SK-N-SH (cell line): ENCODE data around the gene OR2L2. TPM values are rescaled to one million over a fixed set of nuclear protein-coding genes. Genes with fewer than 3 reads are reported as not detected.

Experiments used
- CTCF ChIA-PET: fragments of 300-600, 350-600 bp; formaldehyde crosslinking; extraction: SDS; loops from one replicate; lab custom pipeline; 2021; lab: Yijun Ruan, JAX
- POLR2A ChIA-PET: fragments of 350-600 bp; sonication (Branson Sonifier 250); formaldehyde crosslinking; extraction: SDS; loops from one replicate; lab custom pipeline; 2020; ENCODE audit warnings: antibody characterized with exemption, inconsistent platforms; lab: Yijun Ruan, JAX
- DNase-seq: peaks from one replicate; pipeline ENCODE4 v3.0.0; 2012
- H2AFZ ChIP-seq: fragments of 200-600 bp; sonication (generic); 2 replicates; pipeline ENCODE4 v1.8.1; 2016; ENCODE audit warnings: antibody characterized with exemption, mild to moderate bottlenecking, low read depth
- H3F3A ChIP-seq: fragments of 200-600 bp; sonication (generic); replicated peaks from 2 replicates; pipeline ENCODE3; 2016; ENCODE audit warnings: antibody characterized with exemption, mild to moderate bottlenecking; ENCODE audit not compliant: insufficient read depth
- H3K27ac ChIP-seq, 2 experiments: fragments of 200-500 bp in 1 of 2; fragments of 200-600 bp in 1 of 2; sonication (Bioruptor generic) in 1 of 2; sonication (generic), shearing (Covaris generic) in 1 of 2; 2 replicates each; pipeline versions ENCODE4 v1.5.1 to v1.6.1; 2014 to 2016; ENCODE audit warnings: low read depth in 2 of 2, inconsistent platforms in 1 of 2, low read length in 1 of 2, mild to moderate bottlenecking in 1 of 2, mixed read lengths in 1 of 2
- H3K27me3 ChIP-seq: fragments of 200-600 bp; sonication (generic), shearing (Covaris generic); 2 replicates; pipeline ENCODE4 v1.6.1; 2016; ENCODE audit warnings: mixed run types; ENCODE audit not compliant: insufficient read depth
- H3K36me3 ChIP-seq, 2 experiments: fragments of 200-500 bp in 1 of 2; fragments of 200-600 bp in 1 of 2; sonication (Bioruptor generic) in 1 of 2; sonication (generic) in 1 of 2; replicated peaks in 1 of 2; 2 replicates each; pipeline versions ENCODE3 to v1.5.1; 2014 to 2016; ENCODE audit warnings: low read length in 1 of 2, mild to moderate bottlenecking in 1 of 2; ENCODE audit not compliant: insufficient read depth in 2 of 2, control insufficient read depth in 1 of 2
- H3K4me1 ChIP-seq, 2 experiments: fragments of 200-500 bp in 1 of 2; fragments of 200-600 bp in 1 of 2; sonication (Bioruptor generic) in 1 of 2; sonication (generic), shearing (Covaris generic) in 1 of 2; 2 replicates each; pipeline versions ENCODE4 v1.5.1 to v1.6.1; 2014 to 2016; ENCODE audit warnings: low read depth in 1 of 2, low read length in 1 of 2, mixed run types in 1 of 2; ENCODE audit not compliant: insufficient read depth in 2 of 2, control insufficient read depth in 1 of 2
- H3K4me2 ChIP-seq: fragments of 200-600 bp; sonication (generic), shearing (Covaris generic); 2 replicates; pipeline ENCODE4 v1.6.1; 2017; ENCODE audit warnings: mixed run types
- H3K4me3 ChIP-seq, 2 experiments: fragments of 200-500 bp in 1 of 2; fragments of 200-600 bp in 1 of 2; sonication (Bioruptor generic) in 1 of 2; sonication (generic), shearing (Covaris generic) in 1 of 2; 2 replicates each; pipeline versions ENCODE4 v1.5.1 to v1.8.1; 2014 to 2016; ENCODE audit warnings: low read depth in 2 of 2, inconsistent platforms in 1 of 2, low read length in 1 of 2, mild to moderate bottlenecking in 1 of 2, mixed read lengths in 1 of 2, moderate library complexity in 1 of 2
- H3K79me2 ChIP-seq: fragments of 200-600 bp; sonication (generic); 2 replicates; pipeline ENCODE4 v1.8.1; 2017; ENCODE audit warnings: mild to moderate bottlenecking; ENCODE audit not compliant: insufficient read depth
- H3K9ac ChIP-seq: fragments of 200-600 bp; sonication (generic); 2 replicates; pipeline ENCODE4 v1.6.1; 2017; ENCODE audit warnings: mixed run types
- H3K9me2 ChIP-seq: fragments of 200-600 bp; sonication (generic); 2 replicates; pipeline ENCODE4 v1.6.1; 2017; ENCODE audit warnings: mixed run types
- H3K9me3 ChIP-seq: fragments of 200-600 bp; sonication (generic); 2 replicates; pipeline ENCODE4 v1.6.1; 2017; ENCODE audit warnings: mixed run types, mild to moderate bottlenecking, moderate library complexity
- H4K20me1 ChIP-seq: fragments of 200-600 bp; sonication (generic); 2 replicates; pipeline ENCODE4 v1.6.1; 2017; ENCODE audit warnings: mild to moderate bottlenecking, mixed run types; ENCODE audit not compliant: insufficient read depth
- ELF1 ChIP-seq: IDR thresholded peaks from 2 replicates; pipeline ENCODE4 v1.4.0; 2012
- EP300 ChIP-seq, 2 experiments: IDR thresholded peaks; 2 replicates each; pipeline versions ENCODE4 v1.4.0 to v1.6.1; 2012; ENCODE audit warnings: borderline replicate concordance in 1 of 2, low read depth in 1 of 2, low read length in 1 of 2
- EZH2phosphoT487 ChIP-seq: fragments of 200-600 bp; sonication (generic); IDR thresholded peaks from 2 replicates; pipeline ENCODE4 v1.6.1; 2017; ENCODE audit warnings: low read depth, mixed run types, mild to moderate bottlenecking, antibody characterized with exemption, moderate library complexity, borderline replicate concordance
- FOXM1 ChIP-seq: IDR thresholded peaks from 2 replicates; pipeline ENCODE4 v1.4.0; 2012; ENCODE audit warnings: low read depth, mild to moderate bottlenecking
- GABPA ChIP-seq: IDR thresholded peaks from 2 replicates; pipeline ENCODE4 v1.4.0; 2012; ENCODE audit warnings: low read depth, mild to moderate bottlenecking
- GATA2 ChIP-seq: sonication (generic); formaldehyde crosslinking; IDR thresholded peaks from 2 replicates; pipeline ENCODE4 v1.5.0; 2020; ENCODE audit warnings: mild to moderate bottlenecking, missing genetic modification reagents
- NFIC ChIP-seq: IDR thresholded peaks from 2 replicates; pipeline ENCODE4 v1.4.0; 2012; ENCODE audit warnings: borderline replicate concordance
- RFX5 ChIP-seq: IDR thresholded peaks from 2 replicates; pipeline ENCODE4 v1.6.1; 2012; ENCODE audit warnings: mild to moderate bottlenecking, improper control_type of control experiment, low read length
- RXRA ChIP-seq: IDR thresholded peaks from 2 replicates; pipeline ENCODE4 v1.4.0; 2012; ENCODE audit warnings: low read depth, mild to moderate bottlenecking, borderline replicate concordance
- SIN3A ChIP-seq: IDR thresholded peaks from 2 replicates; pipeline ENCODE4 v1.6.1; 2012; ENCODE audit warnings: low read depth, mild to moderate bottlenecking, low read length, moderate library complexity, borderline replicate concordance
- TAF1 ChIP-seq: IDR thresholded peaks from 2 replicates; pipeline ENCODE4 v1.6.1; 2012; ENCODE audit warnings: low read depth, mild to moderate bottlenecking, low read length, moderate library complexity, borderline replicate concordance
- TCF12 ChIP-seq: IDR thresholded peaks from 2 replicates; pipeline ENCODE4 v1.4.0; 2012
- WGBS: methylation state at CpG from one replicate; pipeline ENCODE4 v1.1.6; 2017; ENCODE audit warnings: low lambda C conversion rate; 5-methylcytosine and 5-hydroxymethylcytosine counted together
- polyA plus RNA-seq, 3 experiments: library from polyadenylated mRNA; depleted of rRNA; stranded (reverse); fragments of >200 nt; gene quantifications; 2 replicates each; pipeline ENCODE4 v1.2.3, GENCODE V29; 2012
- TF ChIP-seq, protein P1 (sequence below): IDR thresholded peaks from 2 replicates; pipeline ENCODE4 v1.4.0; 2012; ENCODE audit warnings: low read depth
- TF ChIP-seq, protein P2 (sequence below): fragments of 150-350 bp; IDR thresholded peaks from 2 replicates; pipeline ENCODE4 v1.6.1; 2017; ENCODE audit warnings: antibody characterized with exemption, low read length, low read depth, borderline replicate concordance
- TF ChIP-seq, protein P3 (sequence below): IDR thresholded peaks from 2 replicates; pipeline ENCODE4 v1.4.0; 2012; ENCODE audit warnings: low read depth, borderline replicate concordance
- TF ChIP-seq, protein P4 (sequence below): IDR thresholded peaks from 2 replicates; pipeline ENCODE4 v1.6.1; 2012; ENCODE audit warnings: mild to moderate bottlenecking, low read depth, low read length, moderate library complexity

OR2L2 gene
- polyA plus RNA-seq, 1 of the 3 experiments (the other 2 are of a cell fraction), result 0.08 TPM

DNA sequence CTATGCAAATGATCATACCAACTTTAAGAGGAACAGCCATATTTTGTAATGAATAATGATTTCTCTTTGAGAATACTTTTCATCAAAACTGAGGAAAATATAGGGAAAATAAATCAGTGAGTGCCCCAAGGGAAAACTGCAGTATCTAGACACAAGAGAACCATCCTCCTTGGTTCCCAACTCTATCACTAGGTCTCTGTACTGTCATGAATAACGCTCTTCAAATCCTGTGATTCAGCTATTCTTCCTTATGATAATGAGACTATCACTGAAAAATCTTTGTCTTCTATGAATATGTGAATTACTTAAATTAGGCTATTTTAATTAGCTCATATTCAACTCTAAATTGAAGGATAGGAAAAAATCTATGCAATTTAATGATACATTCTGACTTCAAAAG, 14.1 kb upstream of the OR2L2 start:
- Histone ChIP-seq H2AFZ (no peak overlapping the region), H3K4me1 (no peaks in the 10 kb centered on the region), H3K27me3 (no peaks in the 10 kb centered on the region), H3K4me2 (no peak overlapping the region), H3F3A (no peaks in the 10 kb centered on the region), H3K9ac (no peak overlapping the region), H3K9me3 (0 out of 2 replicates have a peak, but pooled peaks cover 3% of the 10 kb centered on the region), H3K27ac (no peak overlapping the region), H3K79me2 (no peaks in the 10 kb centered on the region), H3K4me3 (no peak overlapping the region), H3K36me3 (no peaks in the 10 kb centered on the region), H4K20me1 (no peaks in the 10 kb centered on the region), H3K9me2 (no peaks in the 10 kb centered on the region)
- TF ChIP-seq FOXM1, result no peak
- TF ChIP-seq SIN3A, result no peak
- TF ChIP-seq, protein P1, sequence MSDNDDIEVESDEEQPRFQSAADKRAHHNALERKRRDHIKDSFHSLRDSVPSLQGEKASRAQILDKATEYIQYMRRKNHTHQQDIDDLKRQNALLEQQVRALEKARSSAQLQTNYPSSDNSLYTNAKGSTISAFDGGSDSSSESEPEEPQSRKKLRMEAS, result no peak
- TF ChIP-seq NFIC, result no peak
- TF ChIP-seq RFX5, result no peak
- TF ChIP-seq, protein P2, sequence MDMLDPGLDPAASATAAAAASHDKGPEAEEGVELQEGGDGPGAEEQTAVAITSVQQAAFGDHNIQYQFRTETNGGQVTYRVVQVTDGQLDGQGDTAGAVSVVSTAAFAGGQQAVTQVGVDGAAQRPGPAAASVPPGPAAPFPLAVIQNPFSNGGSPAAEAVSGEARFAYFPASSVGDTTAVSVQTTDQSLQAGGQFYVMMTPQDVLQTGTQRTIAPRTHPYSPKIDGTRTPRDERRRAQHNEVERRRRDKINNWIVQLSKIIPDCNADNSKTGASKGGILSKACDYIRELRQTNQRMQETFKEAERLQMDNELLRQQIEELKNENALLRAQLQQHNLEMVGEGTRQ, result no peak
- ChIA-PET CTCF (no interaction called here), POLR2A (no interaction called here)
- 0% methylated on average over 1 of the region's 1 CpG for WGBS
- no peak for DNase-seq

DNA sequence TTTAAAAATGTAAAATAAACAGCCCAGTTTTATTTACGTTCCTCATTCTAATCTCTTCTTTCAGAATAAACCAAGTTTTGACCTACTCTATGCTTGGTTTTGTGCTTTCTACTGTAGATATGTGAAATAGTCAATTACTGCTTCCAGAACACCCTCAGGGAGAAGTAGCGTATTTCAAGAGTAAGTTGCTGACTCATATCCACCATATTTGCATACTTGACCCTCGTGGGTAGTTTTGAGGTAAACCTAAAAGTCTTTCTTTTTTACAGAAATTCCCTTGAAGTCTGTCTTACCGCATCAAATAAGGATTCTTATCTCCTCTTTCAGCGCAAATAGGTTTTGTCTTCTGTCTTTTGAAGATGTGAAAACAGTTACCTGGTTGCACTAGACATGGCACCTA, 15.3 kb downstream of the OR2L2 start:
- no peaks in the 10 kb centered on the region for H3K9me2 ChIP-seq
- 2% methylated on average over 5 of the region's 5 CpGs for WGBS
- no peaks in the 10 kb centered on the region for H4K20me1 ChIP-seq
- TF ChIP-seq ELF1 (no peak), EZH2phosphoT487 (no peak), TCF12 (no peak), GABPA (no peak), SIN3A (no peak), RXRA (no peak), EP300 (IDR thresholded peaks at IDR 0.05; ENCODE audit: borderline replicate concordance in 1 of 2, low read depth in 1 of 2, low read length in 1 of 2) (no peak), GATA2 (CRISPR knock-in tag) (no peak), NFIC (no peak), TAF1 (no peak), RFX5 (no peak)
- TF ChIP-seq, protein P3, sequence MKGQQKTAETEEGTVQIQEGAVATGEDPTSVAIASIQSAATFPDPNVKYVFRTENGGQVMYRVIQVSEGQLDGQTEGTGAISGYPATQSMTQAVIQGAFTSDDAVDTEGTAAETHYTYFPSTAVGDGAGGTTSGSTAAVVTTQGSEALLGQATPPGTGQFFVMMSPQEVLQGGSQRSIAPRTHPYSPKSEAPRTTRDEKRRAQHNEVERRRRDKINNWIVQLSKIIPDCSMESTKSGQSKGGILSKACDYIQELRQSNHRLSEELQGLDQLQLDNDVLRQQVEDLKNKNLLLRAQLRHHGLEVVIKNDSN, result no peak
- TF ChIP-seq, protein P4, sequence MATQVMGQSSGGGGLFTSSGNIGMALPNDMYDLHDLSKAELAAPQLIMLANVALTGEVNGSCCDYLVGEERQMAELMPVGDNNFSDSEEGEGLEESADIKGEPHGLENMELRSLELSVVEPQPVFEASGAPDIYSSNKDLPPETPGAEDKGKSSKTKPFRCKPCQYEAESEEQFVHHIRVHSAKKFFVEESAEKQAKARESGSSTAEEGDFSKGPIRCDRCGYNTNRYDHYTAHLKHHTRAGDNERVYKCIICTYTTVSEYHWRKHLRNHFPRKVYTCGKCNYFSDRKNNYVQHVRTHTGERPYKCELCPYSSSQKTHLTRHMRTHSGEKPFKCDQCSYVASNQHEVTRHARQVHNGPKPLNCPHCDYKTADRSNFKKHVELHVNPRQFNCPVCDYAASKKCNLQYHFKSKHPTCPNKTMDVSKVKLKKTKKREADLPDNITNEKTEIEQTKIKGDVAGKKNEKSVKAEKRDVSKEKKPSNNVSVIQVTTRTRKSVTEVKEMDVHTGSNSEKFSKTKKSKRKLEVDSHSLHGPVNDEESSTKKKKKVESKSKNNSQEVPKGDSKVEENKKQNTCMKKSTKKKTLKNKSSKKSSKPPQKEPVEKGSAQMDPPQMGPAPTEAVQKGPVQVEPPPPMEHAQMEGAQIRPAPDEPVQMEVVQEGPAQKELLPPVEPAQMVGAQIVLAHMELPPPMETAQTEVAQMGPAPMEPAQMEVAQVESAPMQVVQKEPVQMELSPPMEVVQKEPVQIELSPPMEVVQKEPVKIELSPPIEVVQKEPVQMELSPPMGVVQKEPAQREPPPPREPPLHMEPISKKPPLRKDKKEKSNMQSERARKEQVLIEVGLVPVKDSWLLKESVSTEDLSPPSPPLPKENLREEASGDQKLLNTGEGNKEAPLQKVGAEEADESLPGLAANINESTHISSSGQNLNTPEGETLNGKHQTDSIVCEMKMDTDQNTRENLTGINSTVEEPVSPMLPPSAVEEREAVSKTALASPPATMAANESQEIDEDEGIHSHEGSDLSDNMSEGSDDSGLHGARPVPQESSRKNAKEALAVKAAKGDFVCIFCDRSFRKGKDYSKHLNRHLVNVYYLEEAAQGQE, result no peak
- no peak overlapping the region for H2AFZ ChIP-seq
- H3K4me2 ChIP-seq, result no peak overlapping the region
- no peaks in the 10 kb centered on the region for H3K27me3 ChIP-seq
- H3K4me3 ChIP-seq, result no peak overlapping the region
- H3K9ac ChIP-seq, result no peak overlapping the region
- H3K79me2 ChIP-seq, result no peaks in the 10 kb centered on the region
- H3K4me1 ChIP-seq, result no peaks in the 10 kb centered on the region
- ChIA-PET CTCF (no interaction called here), POLR2A (no interaction called here)
- no peak overlapping the region for H3K27ac ChIP-seq
- no peaks in the 10 kb centered on the region for H3K36me3 ChIP-seq
- no peaks in the 10 kb centered on the region for H3K9me3 ChIP-seq
- no peak for DNase-seq
- no peaks in the 10 kb centered on the region for H3F3A ChIP-seq
